ENCODE data around the gene HSPA2. TPM values are rescaled to one million over a fixed set of nuclear protein-coding genes. Genes with fewer than 3 reads are reported as not detected.

HSPA2 gene
- 4.9 and 7.9 TPM in 2 replicates for total RNA-seq

DNA sequence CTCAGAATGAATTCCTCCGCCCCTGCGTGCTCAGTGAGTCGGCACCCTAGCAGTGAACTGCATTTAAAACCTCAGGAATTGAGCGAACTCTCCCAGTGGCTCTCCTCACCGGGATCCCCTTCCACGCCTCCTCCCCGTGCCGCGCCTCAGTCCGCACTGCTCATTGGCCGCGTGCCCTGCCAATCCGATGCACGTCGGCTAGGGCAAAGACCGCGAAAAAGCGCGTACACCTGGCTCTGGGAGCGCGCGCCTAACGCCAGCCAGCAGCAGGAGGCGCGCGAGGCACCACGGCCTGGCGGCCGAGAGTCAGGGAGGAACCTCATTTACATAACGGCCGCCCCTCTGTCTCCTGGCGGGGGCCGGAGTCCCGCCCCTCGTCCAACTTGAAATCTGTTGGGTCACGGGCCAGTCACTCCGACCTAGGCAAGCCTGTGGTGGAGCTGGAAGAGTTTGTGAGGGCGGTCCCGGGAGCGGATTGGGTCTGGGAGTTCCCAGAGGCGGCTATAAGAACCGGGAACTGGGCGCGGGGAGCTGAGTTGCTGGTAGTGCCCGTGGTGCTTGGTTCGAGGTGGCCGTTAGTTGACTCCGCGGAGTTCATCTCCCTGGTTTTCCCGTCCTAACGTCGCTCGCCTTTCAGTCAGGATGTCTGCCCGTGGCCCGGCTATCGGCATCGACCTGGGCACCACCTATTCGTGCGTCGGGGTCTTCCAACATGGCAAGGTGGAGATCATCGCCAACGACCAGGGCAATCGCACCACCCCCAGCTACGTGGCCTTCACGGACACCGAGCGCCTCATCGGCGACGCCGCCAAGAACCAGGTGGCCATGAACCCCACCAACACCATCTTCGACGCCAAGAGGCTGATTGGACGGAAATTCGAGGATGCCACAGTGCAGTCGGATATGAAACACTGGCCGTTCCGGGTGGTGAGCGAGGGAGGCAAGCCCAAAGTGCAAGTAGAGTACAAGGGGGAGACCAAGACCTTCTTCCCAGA lies at the start of gene HSPA2:
HSPA2 (plus strand) TSS at position 534 of the 995 bp plus-strand sequence; CDS start at position 643, 109 bp downstream.

DNA sequence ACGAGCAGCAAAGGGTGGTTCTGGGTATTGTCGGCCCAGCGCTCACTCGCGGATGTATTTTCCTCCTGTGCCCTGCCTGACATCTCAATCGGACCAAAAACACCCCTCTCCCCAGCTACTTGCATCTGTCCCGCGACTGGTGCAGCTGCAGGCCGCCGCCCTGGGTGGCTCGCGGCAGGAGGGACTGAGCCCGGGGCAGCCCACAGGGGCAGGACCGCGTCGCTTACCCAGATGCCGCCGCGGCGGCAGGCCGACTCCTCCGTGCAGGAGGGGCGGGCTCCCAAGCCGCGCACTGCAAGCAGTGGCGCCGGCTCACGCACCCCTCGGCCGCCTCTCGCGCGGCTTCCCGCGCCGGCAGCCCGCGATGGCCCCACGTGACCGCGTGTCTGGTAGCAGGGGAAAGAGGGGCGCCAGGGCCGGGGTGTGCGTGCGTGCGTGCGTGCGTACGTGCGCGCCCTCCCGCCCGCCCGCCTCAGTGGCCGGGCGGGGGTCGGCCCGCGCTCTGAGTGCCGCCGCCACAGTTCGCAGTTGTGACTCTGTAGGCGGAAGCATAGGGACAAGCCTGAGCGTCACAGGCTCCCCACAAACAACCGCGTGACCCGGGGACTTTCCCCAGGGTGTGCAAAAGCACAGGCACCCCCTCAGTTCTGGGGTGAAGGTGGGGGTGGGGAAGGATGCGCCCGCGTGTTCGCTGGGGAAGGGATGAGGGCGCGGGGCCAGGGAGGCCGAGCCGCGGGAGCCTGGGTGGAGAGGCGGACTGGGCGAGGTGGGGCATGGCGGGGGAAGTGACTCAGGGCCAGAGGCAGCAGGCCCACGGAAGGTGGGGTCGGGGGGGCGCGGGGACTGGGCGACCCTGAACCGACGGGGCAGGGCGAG lies 36.9 kb upstream of the HSPA2 start, which contains the start of gene ZBTB25:
ZBTB25 (minus strand) TSS at position 405 of the 876 bp plus-strand sequence. CDS start 13,305 bp downstream, outside the sequence.

DNA sequence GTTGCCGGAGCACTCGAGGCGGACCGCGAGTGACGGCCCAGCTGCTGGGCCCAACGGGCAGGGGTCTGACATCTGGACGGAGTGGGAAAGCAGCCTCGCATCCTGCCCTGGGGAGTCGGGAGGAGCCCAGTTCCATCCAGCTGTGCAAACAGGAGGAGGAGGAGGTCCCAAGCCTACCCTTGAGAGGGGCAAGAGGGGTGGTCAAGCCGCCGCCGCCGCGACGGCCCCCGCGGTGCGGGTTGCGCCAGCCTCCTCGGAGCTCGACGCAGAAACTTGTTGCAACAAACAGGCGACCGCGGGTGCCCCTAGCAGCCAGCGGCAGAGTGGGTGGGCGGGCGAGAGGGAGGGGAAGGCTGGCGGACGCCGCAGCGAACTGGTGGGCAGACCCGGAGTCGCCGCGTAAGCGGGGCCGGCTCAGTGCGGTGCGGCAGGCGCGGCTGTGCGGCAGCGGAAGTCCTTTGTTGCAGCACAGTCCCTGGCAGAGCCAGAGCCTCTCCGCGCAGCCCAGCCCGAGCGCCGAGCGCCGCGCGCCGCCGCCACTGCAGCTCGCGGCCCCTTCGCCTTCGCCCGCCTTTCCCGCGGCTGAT lies 36.1 kb upstream of the HSPA2 start, which contains the start of gene ZBTB1:
ZBTB1 (plus strand) TSS at position 461 of the 587 bp plus-strand sequence. CDS start 16,735 bp downstream, outside the sequence.

DNA sequence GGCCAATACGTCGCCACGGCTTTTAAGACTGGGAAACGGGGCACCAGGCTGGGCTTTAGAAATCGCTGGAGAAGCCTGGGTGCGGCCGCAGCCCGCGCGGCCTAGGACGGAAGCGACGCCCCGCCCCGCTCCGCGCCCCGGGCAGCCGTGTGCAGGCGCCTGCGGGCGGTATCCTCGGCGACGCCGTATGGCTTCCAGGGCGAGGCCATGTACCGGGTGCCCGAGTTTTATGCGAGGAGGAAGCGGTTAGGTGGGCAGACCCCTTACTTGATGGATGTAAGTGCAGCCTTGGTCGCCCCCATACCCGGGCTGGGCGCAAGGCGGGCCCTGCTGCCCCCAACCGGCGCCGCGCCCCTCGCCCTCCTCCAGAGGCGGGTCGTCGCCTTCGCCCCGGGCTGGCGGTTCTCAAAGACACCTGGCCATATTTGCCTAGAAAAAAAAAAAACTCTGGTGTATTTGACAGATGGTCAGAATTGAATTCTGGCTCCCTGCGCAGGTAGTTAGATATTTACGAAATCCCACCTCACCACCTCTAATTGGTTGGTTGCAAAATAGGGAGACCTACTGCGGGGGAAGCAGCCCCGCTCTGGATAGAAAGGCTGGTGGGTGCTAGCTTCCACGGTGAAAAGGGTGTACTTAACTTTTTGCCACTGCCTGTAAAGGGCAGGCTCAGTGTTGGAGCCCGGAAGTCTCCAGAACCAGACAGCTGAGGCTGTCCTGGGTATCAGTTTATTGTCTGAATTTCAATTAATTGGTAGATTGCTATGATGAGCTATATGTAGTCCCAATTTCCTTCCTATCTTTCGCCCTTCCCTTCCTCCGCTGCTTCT lies 9.5 kb downstream of the HSPA2 start, which contains the start of gene PPP1R36:
PPP1R36 (plus strand) TSS at position 171 of the 830 bp plus-strand sequence; CDS start at position 208, 37 bp downstream.

Other genes starting within 250 kb of the HSPA2 start
- gene ESR2, start 246.4 kb upstream of the HSPA2 start, total RNA-seq = not detected in 2 replicates
- 19.9 and 24.8 TPM in 2 replicates for gene MTHFD1, start 152.4 kb upstream of the HSPA2 start, total RNA-seq
- gene AKAP5, start 75.2 kb upstream of the HSPA2 start, total RNA-seq = 0.32 and 0.36 TPM in 2 replicates
- gene ZBTB25, start 36.9 kb upstream of the HSPA2 start, total RNA-seq = 4.4 and 5.6 TPM in 2 replicates
- gene ZBTB1, start 36.0 kb upstream of the HSPA2 start, total RNA-seq = 28.7 and 40.3 TPM in 2 replicates
- 0.16 TPM in 1 of 2 replicates, not detected in the other for gene PPP1R36, start 9.2 kb downstream of the HSPA2 start, total RNA-seq
- 12.6 and 14.4 TPM in 2 replicates for gene PLEKHG3, start 163.7 kb downstream of the HSPA2 start, total RNA-seq